GM23338 (cell line): ENCODE results near the gene POLE4. TPM values are rescaled to one million over a fixed set of nuclear protein-coding genes. Genes with fewer than 3 reads are reported as not detected.

Experiments used
- ATAC-seq: fragments of 200-7000 bp; cut with Tn5 transposase; 3 replicates; pipeline ENCODE4 v1.9.1; 2020
- DNase-seq: peaks from one replicate; pipeline ENCODE4 v3.0.0-alpha.2; 2015; ENCODE audit warnings: low spot score
- H2AFZ ChIP-seq: fragments of 200-600 bp; sonication (generic); 2 replicates; pipeline ENCODE4 v1.8.0; 2016; ENCODE audit warnings: antibody characterized with exemption, mild to moderate bottlenecking, moderate library complexity
- H3F3A ChIP-seq: fragments of 200-600 bp; sonication (generic); replicated peaks from 2 replicates; pipeline ENCODE4 v1.8.0; 2017; ENCODE audit warnings: antibody characterized with exemption, mixed run types, low read depth
- H3K27ac ChIP-seq: fragments of 200-600 bp; sonication (generic); 2 replicates; pipeline ENCODE4 v1.6.1; 2016; ENCODE audit warnings: low read depth
- H3K27me3 ChIP-seq: fragments of 200-600 bp; sonication (generic); 2 replicates; pipeline ENCODE4 v1.8.0; 2016; ENCODE audit warnings: mild to moderate bottlenecking, mixed run types, moderate library complexity; ENCODE audit not compliant: insufficient read depth
- H3K36me3 ChIP-seq: fragments of 200-600 bp; sonication (generic); 2 replicates; pipeline ENCODE4 v1.8.0; 2016; ENCODE audit warnings: mild to moderate bottlenecking; ENCODE audit not compliant: insufficient read depth
- H3K4me1 ChIP-seq: fragments of 200-600 bp; sonication (generic); 2 replicates; pipeline ENCODE4 v1.8.0; 2016; ENCODE audit warnings: mild to moderate bottlenecking, moderate library complexity; ENCODE audit not compliant: insufficient read depth
- H3K4me2 ChIP-seq: fragments of 200-600 bp; sonication (generic); 2 replicates; pipeline ENCODE4 v1.7.1; 2017; ENCODE audit warnings: mixed run types
- H3K4me3 ChIP-seq: fragments of 200-600 bp; sonication (generic); 2 replicates; pipeline ENCODE4 v1.6.1; 2016; ENCODE audit warnings: mixed run types
- H3K79me2 ChIP-seq: fragments of 200-600 bp; sonication (generic); replicated peaks from 2 replicates; pipeline ENCODE4 v1.8.0; 2017; ENCODE audit warnings: mild to moderate bottlenecking; ENCODE audit not compliant: insufficient read depth
- H3K9me2 ChIP-seq: fragments of 200-600 bp; sonication (generic); 2 replicates; pipeline ENCODE4 v1.8.0; 2017; ENCODE audit not compliant: insufficient read depth
- H4K20me1 ChIP-seq: fragments of 200-600 bp; sonication (generic); replicated peaks from 2 replicates; pipeline ENCODE4 v1.8.0; 2017; ENCODE audit warnings: mild to moderate bottlenecking; ENCODE audit not compliant: insufficient read depth
- H3K27ac Mint-ChIP-seq: 2 replicates; pipeline ENCODE4 v1.8.0; 2020; ENCODE audit warnings: inconsistent platforms, mild to moderate bottlenecking, moderate library complexity, mixed read lengths
- H3K27me3 Mint-ChIP-seq: 3 replicates; pipeline ENCODE4 v1.8.0; 2022; ENCODE audit warnings: low read depth, mild to moderate bottlenecking, moderate library complexity, mixed read lengths, inconsistent platforms; ENCODE audit not compliant: insufficient read depth, poor library complexity
- H3K36me3 Mint-ChIP-seq: 3 replicates; pipeline ENCODE4 v1.8.0; 2021; ENCODE audit warnings: low read depth, mild to moderate bottlenecking, inconsistent platforms, moderate library complexity, mixed read lengths
- H3K4me1 Mint-ChIP-seq: 3 replicates; pipeline ENCODE4 v1.8.0; 2020; ENCODE audit warnings: mild to moderate bottlenecking, inconsistent platforms, mixed read lengths
- H3K4me3 Mint-ChIP-seq: 3 replicates; pipeline ENCODE4 v1.8.0; 2021; ENCODE audit warnings: moderate library complexity, mild to moderate bottlenecking, inconsistent platforms, mixed read lengths
- H3K9me3 Mint-ChIP-seq: 3 replicates; pipeline ENCODE4 v1.8.0; 2020; ENCODE audit warnings: moderate library complexity, mild to moderate bottlenecking, inconsistent platforms, mixed read lengths
- EZH2 ChIP-seq: fragments of 200-600 bp; sonication (generic); IDR thresholded peaks from one replicate; pipeline ENCODE4 v1.8.0; 2017; ENCODE audit warnings: antibody characterized with exemption, mild to moderate bottlenecking, low read depth; ENCODE audit not compliant: unreplicated experiment
- NANOG ChIP-seq: IDR thresholded peaks from 2 replicates; pipeline ENCODE4 v1.6.1; 2016; ENCODE audit warnings: antibody characterized with exemption, borderline replicate concordance
- POLR2AphosphoS5 ChIP-seq: IDR thresholded peaks from 2 replicates; pipeline ENCODE4 v1.6.1; 2016; ENCODE audit warnings: antibody characterized with exemption, low read depth
- ZNF114 ChIP-seq: fragments of 250-450 bp; sonication (Bioruptor Pico); IDR thresholded peaks from 2 replicates; pipeline ENCODE4 v1.5.0; 2020; ENCODE audit warnings: mild to moderate bottlenecking, moderate library complexity
- polyA plus RNA-seq: library from polyadenylated mRNA; unstranded; fragments of >200 nt; fragmentation: Nextera tagmentation; extraction: Ambion mirVana; gene quantifications from 2 replicates; pipeline ENCODE4 v1.2.1, GENCODE V29; 2016
- total RNA-seq: library from RNA; depleted of rRNA; stranded (reverse); fragments of >200 nt; shearing (Covaris generic); gene quantifications from 2 replicates; pipeline ENCODE4 v1.2.3, GENCODE V29; 2014
- TF ChIP-seq, protein P1 (sequence below): IDR thresholded peaks from 2 replicates; pipeline ENCODE4 v1.6.1; 2016; ENCODE audit warnings: antibody characterized with exemption
- TF ChIP-seq, protein P2 (sequence below): fragments of 250-450 bp; sonication (Bioruptor Pico); IDR thresholded peaks from 2 replicates; pipeline ENCODE4 v1.5.0; 2020; ENCODE audit warnings: mild to moderate bottlenecking, moderate library complexity

POLE4 gene
- total and polyA plus RNA-seq, 2 experiments from 2014 or later: 24.4 to 105 TPM

DNA sequence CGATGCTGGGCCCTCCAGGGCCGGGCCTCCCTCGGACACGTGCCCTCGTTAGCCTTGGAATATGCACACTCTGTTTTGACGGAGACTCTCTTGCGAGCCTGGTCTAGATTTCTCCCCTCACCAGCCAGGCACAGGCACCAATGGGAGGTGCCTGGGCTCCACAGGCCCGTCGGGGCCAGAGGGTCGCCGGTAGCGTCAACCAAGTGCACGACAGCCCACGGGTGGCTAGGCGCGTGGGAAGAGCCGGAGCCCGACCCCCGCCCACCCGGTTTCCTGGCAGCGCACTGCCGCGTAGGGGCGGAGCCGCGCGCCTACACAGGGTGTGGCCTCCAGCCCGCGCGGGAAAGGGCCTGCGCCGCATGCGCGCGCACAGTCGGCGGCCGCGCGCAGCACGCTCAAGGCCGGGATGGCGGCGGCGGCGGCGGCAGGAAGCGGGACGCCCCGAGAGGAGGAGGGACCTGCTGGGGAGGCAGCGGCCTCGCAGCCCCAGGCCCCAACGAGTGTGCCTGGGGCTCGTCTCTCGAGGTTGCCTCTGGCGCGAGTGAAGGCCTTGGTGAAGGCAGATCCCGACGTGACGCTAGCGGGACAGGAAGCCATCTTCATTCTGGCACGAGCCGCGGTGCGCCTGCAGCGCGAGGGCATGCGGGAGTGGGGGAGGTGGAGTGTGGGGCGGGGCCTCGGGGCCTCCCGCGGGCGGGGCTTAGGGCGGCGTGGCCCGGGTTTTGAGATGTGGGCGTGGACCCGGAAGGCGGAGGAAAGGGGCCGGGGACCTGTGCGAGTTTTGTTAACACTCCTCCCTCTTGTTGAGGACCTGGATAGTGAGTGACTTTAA lies at the start of gene POLE4 (continued):
- TF ChIP-seq, protein P1, sequence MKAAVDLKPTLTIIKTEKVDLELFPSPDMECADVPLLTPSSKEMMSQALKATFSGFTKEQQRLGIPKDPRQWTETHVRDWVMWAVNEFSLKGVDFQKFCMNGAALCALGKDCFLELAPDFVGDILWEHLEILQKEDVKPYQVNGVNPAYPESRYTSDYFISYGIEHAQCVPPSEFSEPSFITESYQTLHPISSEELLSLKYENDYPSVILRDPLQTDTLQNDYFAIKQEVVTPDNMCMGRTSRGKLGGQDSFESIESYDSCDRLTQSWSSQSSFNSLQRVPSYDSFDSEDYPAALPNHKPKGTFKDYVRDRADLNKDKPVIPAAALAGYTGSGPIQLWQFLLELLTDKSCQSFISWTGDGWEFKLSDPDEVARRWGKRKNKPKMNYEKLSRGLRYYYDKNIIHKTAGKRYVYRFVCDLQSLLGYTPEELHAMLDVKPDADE: 0 out of 2 replicates have a peak, but pooled peaks have one; percentile 24

DNA sequence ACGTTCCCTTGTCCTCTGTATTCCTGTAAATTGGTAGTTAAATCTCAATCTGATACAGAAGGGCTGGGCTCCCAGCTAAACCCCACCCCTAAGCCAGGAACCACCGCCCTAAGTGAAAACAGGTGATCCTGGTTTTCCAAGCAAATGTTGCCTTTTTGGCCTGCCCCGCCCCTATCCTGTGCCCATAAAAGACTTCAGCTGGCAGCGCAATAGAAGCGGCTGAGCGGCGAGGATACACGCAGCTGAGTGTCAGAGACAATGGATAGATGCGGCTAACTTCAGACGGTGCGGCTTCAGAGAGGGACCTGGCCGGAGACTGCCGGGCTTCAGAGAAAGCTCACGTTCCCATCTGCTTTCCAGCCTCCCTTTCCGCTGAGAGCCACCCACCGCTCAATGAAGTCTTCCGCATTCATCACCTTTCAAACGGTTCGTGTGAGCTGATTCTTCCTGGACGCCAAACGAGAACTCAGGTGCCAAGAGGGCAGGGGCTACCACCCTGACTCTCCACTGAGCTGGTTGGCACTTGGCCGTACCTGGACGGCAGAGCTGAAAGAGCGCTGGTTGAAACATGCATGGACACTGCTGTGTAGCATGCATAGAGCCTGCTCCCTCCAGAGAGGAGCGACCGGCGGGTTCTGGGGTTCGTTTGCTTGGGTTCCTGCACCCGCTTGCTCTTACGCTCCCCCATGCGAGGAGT lies 49.5 kb upstream of the POLE4 start:
- H3F3A ChIP-seq: no peaks in the 10 kb centered on the region
- peaks cover 4% of the 10 kb centered on the region; the same call in 2 of the 3 replicates for H3K9me3 Mint-ChIP-seq
- no peaks in the 10 kb centered on the region for H3K79me2 ChIP-seq
- peak overlapping the region; percentile 60 for H3K4me3 Mint-ChIP-seq
- no peaks in the 10 kb centered on the region for H3K36me3 ChIP-seq
- peak; percentile 95 for ATAC-seq
- H3K36me3 Mint-ChIP-seq: peaks cover 4% of the 10 kb centered on the region; the same call in 1 of the 3 replicates
- H3K4me3 ChIP-seq: peak overlapping the region; percentile 50
- H3K27ac ChIP-seq: no peak overlapping the region
- H3K27me3 Mint-ChIP-seq: peaks cover 7% of the 10 kb centered on the region
- H4K20me1 ChIP-seq: no peaks in the 10 kb centered on the region
- peak overlapping the region; percentile 74 for H2AFZ ChIP-seq
- 0 out of 2 replicates have a peak, but pooled peaks cover 3% of the 10 kb centered on the region for H3K9me2 ChIP-seq
- peak; percentile 73 for DNase-seq
- TF ChIP-seq NANOG (no peak), POLR2AphosphoS5 (peak; percentile 45; the same call in 1 of the 2 replicates)
- no peak overlapping the region for H3K27ac Mint-ChIP-seq
- peak overlapping the region; percentile 76 for H3K4me2 ChIP-seq
- peaks cover 9% of the 10 kb centered on the region for H3K27me3 ChIP-seq
- H3K4me1 ChIP-seq: peaks cover 6% of the 10 kb centered on the region; the same call in 1 of the 2 replicates
- H3K4me1 Mint-ChIP-seq: peaks cover 10% of the 10 kb centered on the region; the same call in 2 of the 3 replicates

DNA sequence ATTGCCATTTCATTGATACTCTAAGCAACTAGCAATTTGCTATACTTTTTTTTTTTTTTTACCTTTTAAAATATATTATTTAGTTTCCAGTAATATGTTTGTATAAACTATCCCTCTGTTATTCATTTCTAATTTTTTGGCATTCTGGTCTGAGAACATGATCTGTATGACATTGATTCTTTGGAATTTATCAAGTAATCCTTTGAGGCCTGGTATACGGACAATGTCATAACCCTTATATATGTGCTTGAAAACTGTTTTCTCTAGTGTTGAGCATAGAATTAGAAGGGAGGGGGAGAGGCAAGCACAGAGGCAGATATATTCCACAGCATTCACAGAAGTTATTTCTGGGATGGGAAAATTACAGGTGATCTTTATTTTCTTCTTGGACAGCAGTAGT lies 48.2 kb upstream of the POLE4 start:
- no peak overlapping the region for H3K27ac ChIP-seq
- Mint-ChIP-seq H3K36me3 (peaks cover 4% of the 10 kb centered on the region; the same call in 1 of the 3 replicates), H3K4me3 (no peak overlapping the region), H3K9me3 (peaks cover 4% of the 10 kb centered on the region; the same call in 2 of the 3 replicates), H3K27ac (no peak overlapping the region), H3K4me1 (peaks cover 10% of the 10 kb centered on the region; the same call in 2 of the 3 replicates), H3K27me3 (peaks cover 6% of the 10 kb centered on the region)
- H3F3A ChIP-seq: no peaks in the 10 kb centered on the region
- ATAC-seq: no peak
- 0 out of 2 replicates have a peak, but pooled peaks cover 3% of the 10 kb centered on the region for H3K9me2 ChIP-seq
- peaks cover 6% of the 10 kb centered on the region; the same call in 1 of the 2 replicates for H3K4me1 ChIP-seq
- no peak for DNase-seq
- H3K4me2 ChIP-seq: no peak overlapping the region
- H4K20me1 ChIP-seq: no peaks in the 10 kb centered on the region
- no peaks in the 10 kb centered on the region for H3K79me2 ChIP-seq
- TF ChIP-seq EZH2 (no peak), ZNF114 (CRISPR knock-in tag) (no peak)
- TF ChIP-seq, protein P1: no peak
- TF ChIP-seq, protein P2, sequence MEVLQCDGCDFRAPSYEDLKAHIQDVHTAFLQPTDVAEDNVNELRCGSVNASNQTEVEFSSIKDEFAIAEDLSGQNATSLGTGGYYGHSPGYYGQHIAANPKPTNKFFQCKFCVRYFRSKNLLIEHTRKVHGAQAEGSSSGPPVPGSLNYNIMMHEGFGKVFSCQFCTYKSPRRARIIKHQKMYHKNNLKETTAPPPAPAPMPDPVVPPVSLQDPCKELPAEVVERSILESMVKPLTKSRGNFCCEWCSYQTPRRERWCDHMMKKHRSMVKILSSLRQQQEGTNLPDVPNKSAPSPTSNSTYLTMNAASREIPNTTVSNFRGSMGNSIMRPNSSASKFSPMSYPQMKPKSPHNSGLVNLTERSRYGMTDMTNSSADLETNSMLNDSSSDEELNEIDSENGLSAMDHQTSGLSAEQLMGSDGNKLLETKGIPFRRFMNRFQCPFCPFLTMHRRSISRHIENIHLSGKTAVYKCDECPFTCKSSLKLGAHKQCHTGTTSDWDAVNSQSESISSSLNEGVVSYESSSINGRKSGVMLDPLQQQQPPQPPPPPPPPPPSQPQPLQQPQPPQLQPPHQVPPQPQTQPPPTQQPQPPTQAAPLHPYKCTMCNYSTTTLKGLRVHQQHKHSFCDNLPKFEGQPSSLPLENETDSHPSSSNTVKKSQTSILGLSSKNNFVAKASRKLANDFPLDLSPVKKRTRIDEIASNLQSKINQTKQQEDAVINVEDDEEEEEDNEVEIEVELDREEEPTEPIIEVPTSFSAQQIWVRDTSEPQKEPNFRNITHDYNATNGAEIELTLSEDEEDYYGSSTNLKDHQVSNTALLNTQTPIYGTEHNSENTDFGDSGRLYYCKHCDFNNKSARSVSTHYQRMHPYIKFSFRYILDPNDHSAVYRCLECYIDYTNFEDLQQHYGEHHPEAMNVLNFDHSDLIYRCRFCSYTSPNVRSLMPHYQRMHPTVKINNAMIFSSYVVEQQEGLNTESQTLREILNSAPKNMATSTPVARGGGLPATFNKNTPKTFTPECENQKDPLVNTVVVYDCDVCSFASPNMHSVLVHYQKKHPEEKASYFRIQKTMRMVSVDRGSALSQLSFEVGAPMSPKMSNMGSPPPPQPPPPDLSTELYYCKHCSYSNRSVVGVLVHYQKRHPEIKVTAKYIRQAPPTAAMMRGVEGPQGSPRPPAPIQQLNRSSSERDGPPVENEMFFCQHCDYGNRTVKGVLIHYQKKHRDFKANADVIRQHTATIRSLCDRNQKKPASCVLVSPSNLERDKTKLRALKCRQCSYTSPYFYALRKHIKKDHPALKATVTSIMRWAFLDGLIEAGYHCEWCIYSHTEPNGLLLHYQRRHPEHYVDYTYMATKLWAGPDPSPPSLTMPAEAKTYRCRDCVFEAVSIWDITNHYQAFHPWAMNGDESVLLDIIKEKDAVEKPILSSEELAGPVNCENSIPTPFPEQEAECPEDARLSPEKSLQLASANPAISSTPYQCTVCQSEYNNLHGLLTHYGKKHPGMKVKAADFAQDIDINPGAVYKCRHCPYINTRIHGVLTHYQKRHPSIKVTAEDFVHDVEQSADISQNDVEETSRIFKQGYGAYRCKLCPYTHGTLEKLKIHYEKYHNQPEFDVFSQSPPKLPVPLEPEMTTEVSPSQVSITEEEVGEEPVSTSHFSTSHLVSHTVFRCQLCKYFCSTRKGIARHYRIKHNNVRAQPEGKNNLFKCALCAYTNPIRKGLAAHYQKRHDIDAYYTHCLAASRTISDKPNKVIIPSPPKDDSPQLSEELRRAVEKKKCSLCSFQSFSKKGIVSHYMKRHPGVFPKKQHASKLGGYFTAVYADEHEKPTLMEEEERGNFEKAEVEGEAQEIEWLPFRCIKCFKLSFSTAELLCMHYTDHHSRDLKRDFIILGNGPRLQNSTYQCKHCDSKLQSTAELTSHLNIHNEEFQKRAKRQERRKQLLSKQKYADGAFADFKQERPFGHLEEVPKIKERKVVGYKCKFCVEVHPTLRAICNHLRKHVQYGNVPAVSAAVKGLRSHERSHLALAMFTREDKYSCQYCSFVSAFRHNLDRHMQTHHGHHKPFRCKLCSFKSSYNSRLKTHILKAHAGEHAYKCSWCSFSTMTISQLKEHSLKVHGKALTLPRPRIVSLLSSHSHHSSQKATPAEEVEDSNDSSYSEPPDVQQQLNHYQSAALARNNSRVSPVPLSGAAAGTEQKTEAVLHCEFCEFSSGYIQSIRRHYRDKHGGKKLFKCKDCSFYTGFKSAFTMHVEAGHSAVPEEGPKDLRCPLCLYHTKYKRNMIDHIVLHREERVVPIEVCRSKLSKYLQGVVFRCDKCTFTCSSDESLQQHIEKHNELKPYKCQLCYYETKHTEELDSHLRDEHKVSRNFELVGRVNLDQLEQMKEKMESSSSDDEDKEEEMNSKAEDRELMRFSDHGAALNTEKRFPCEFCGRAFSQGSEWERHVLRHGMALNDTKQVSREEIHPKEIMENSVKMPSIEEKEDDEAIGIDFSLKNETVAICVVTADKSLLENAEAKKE (CRISPR knock-in tag): no peak
- H3K36me3 ChIP-seq: no peaks in the 10 kb centered on the region
- H3K27me3 ChIP-seq: peaks cover 9% of the 10 kb centered on the region
- H3K4me3 ChIP-seq: no peak overlapping the region
- no peak overlapping the region for H2AFZ ChIP-seq
